ENCODE measurements around the gene GRAMD1B.
"Not testable (repeated sequence)": the region's sequence is repeated elsewhere in the genome, so short reads cannot be mapped to it uniquely, and the experiment has no call there.

Gene GRAMD1B

GRCh38 chr11:123509737-123510578 lies 79.9 kb downstream of the GRAMD1B start:
- Histone ChIP-seq H4K91ac (ENCODE audit: low read depth, low read length, poor library complexity) (no peak overlapping the region), H3K23ac (ENCODE audit: low read depth, low read length, poor library complexity) (no peak overlapping the region), H4K8ac (ENCODE audit: low read depth, low read length) (no peak overlapping the region), H3K27ac (replicated peaks; ENCODE audit: low read length) (peak overlapping the region; percentile 17), H2BK5ac (ENCODE audit: low read length) (peak overlapping the region; percentile 17), H2BK15ac (ENCODE audit: low read length) (no peak overlapping the region), H3K18ac (ENCODE audit: low read length) (peak overlapping the region; percentile 11), H2BK120ac (ENCODE audit: low read depth, low read length) (peak overlapping the region; percentile 4), H3K14ac (ENCODE audit: low read length) (no peak overlapping the region), H3K79me1 (ENCODE audit: low read depth, low read length) (no peaks in the 10 kb centered on the region), H2AK5ac (ENCODE audit: low read depth, low read length) (no peak overlapping the region), H3K27me3 (ENCODE audit: control insufficient read depth in 3 of 3, insufficient read depth in 3 of 3, low read depth in 1 of 3, low read length in 3 of 3) (no peaks in the 10 kb centered on the region), H3K4me3 (ENCODE audit: low read length in 2 of 2) (peak overlapping the region in 1 of 2 donors; percentile 28), H3K4ac (ENCODE audit: low read length) (no peak overlapping the region), H2BK12ac (ENCODE audit: low read length) (peak overlapping the region; percentile 33), H2AFZ (ENCODE audit: low read length) (peak overlapping the region; percentile 91), H3K4me1 (ENCODE audit: control insufficient read depth in 2 of 2, insufficient read depth in 1 of 2, low read depth in 1 of 2, low read length in 2 of 2) (peaks cover 14 to 17% of the 10 kb centered on the region in 2 donors), H3K36me3 (replicated peaks in 1 of 2; ENCODE audit: control insufficient read depth in 2 of 2, insufficient read depth in 2 of 2, low read length in 2 of 2) (no peaks in the 10 kb centered on the region), H3K9me3 (replicated peaks in 1 of 2; ENCODE audit: control insufficient read depth in 2 of 2, insufficient read depth in 1 of 2, low read depth in 1 of 2, low read length in 2 of 2) (no peaks in the 10 kb centered on the region), H3K9ac (ENCODE audit: low read depth, low read length, poor library complexity) (peak overlapping the region; percentile 71), H3K4me2 (ENCODE audit: insufficient read depth, low read length, poor library complexity, severe bottlenecking) (peak overlapping the region; percentile 15)
- DNase-seq (ENCODE audit: low spot score): peak; percentile 48
- no CpG with 5 or more reads among the region's 18 CpGs for WGBS, 2 donors (ENCODE audit: extremely low coverage in 2 of 2, insufficient read length in 2 of 2, insufficient replicate concordance in 1 of 2)

GRCh38 chr11:123510579-123510905 lies 80.5 kb downstream of the GRAMD1B start:
- WGBS, 2 donors (ENCODE audit: extremely low coverage in 2 of 2, insufficient read length in 2 of 2, insufficient replicate concordance in 1 of 2): no CpG with 5 or more reads among the region's 13 CpGs
- Histone ChIP-seq H2AK5ac (ENCODE audit: low read depth, low read length) (peak overlapping the region; percentile 10), H3K18ac (ENCODE audit: low read length) (peak overlapping the region; percentile 50), H3K4me2 (ENCODE audit: insufficient read depth, low read length, poor library complexity, severe bottlenecking) (no peak overlapping the region), H3K4me1 (ENCODE audit: control insufficient read depth in 2 of 2, insufficient read depth in 1 of 2, low read depth in 1 of 2, low read length in 2 of 2) (peaks cover 12 to 17% of the 10 kb centered on the region in 2 donors), H3K9ac (ENCODE audit: low read depth, low read length, poor library complexity) (no peak overlapping the region), H2BK15ac (ENCODE audit: low read length) (no peak overlapping the region), H2BK12ac (ENCODE audit: low read length) (peak overlapping the region; percentile 33), H3K27ac (replicated peaks; ENCODE audit: low read length) (peak overlapping the region; percentile 9), H2BK120ac (ENCODE audit: low read depth, low read length) (no peak overlapping the region), H3K9me3 (replicated peaks in 1 of 2; ENCODE audit: control insufficient read depth in 2 of 2, insufficient read depth in 1 of 2, low read depth in 1 of 2, low read length in 2 of 2) (no peaks in the 10 kb centered on the region), H4K8ac (ENCODE audit: low read depth, low read length) (no peak overlapping the region), H3K36me3 (replicated peaks in 1 of 2; ENCODE audit: control insufficient read depth in 2 of 2, insufficient read depth in 2 of 2, low read length in 2 of 2) (no peaks in the 10 kb centered on the region), H4K91ac (ENCODE audit: low read depth, low read length, poor library complexity) (peak overlapping the region; percentile 1), H3K27me3 (ENCODE audit: control insufficient read depth in 3 of 3, insufficient read depth in 3 of 3, low read depth in 1 of 3, low read length in 3 of 3) (no peaks in the 10 kb centered on the region), H2BK5ac (ENCODE audit: low read length) (peak overlapping the region; percentile 17), H3K4ac (ENCODE audit: low read length) (no peak overlapping the region), H3K79me1 (ENCODE audit: low read depth, low read length) (no peaks in the 10 kb centered on the region), H3K14ac (ENCODE audit: low read length) (no peak overlapping the region), H2AFZ (ENCODE audit: low read length) (peak overlapping the region; percentile 91), H3K4me3 (ENCODE audit: low read length in 2 of 2) (no peak overlapping the region), H3K23ac (ENCODE audit: low read depth, low read length, poor library complexity) (no peak overlapping the region)
- no peak for DNase-seq (ENCODE audit: low spot score)

GRCh38 chr11:123511037-123511870 lies 81.2 kb downstream of the GRAMD1B start:
- Histone ChIP-seq H2AFZ (ENCODE audit: low read length) (peak overlapping the region; percentile 91), H3K27ac (replicated peaks; ENCODE audit: low read length) (no peak overlapping the region), H2BK5ac (ENCODE audit: low read length) (no peak overlapping the region), H2BK15ac (ENCODE audit: low read length) (no peak overlapping the region), H4K91ac (ENCODE audit: low read depth, low read length, poor library complexity) (peak overlapping the region; percentile 1), H3K9me3 (replicated peaks in 1 of 2; ENCODE audit: control insufficient read depth in 2 of 2, insufficient read depth in 1 of 2, low read depth in 1 of 2, low read length in 2 of 2) (no peaks in the 10 kb centered on the region), H3K4ac (ENCODE audit: low read length) (no peak overlapping the region), H3K27me3 (ENCODE audit: control insufficient read depth in 3 of 3, insufficient read depth in 3 of 3, low read depth in 1 of 3, low read length in 3 of 3) (no peaks in the 10 kb centered on the region), H2BK12ac (ENCODE audit: low read length) (no peak overlapping the region), H3K9ac (ENCODE audit: low read depth, low read length, poor library complexity) (no peak overlapping the region), H3K23ac (ENCODE audit: low read depth, low read length, poor library complexity) (no peak overlapping the region), H2BK120ac (ENCODE audit: low read depth, low read length) (no peak overlapping the region), H3K14ac (ENCODE audit: low read length) (no peak overlapping the region), H3K4me3 (ENCODE audit: low read length in 2 of 2) (no peak overlapping the region), H2AK5ac (ENCODE audit: low read depth, low read length) (peak overlapping the region; percentile 1), H3K4me1 (ENCODE audit: control insufficient read depth in 2 of 2, insufficient read depth in 1 of 2, low read depth in 1 of 2, low read length in 2 of 2) (peaks cover 12 to 17% of the 10 kb centered on the region in 2 donors), H4K8ac (ENCODE audit: low read depth, low read length) (no peak overlapping the region), H3K36me3 (replicated peaks in 1 of 2; ENCODE audit: control insufficient read depth in 2 of 2, insufficient read depth in 2 of 2, low read length in 2 of 2) (no peaks in the 10 kb centered on the region), H3K4me2 (ENCODE audit: insufficient read depth, low read length, poor library complexity, severe bottlenecking) (no peak overlapping the region), H3K18ac (ENCODE audit: low read length) (no peak overlapping the region), H3K79me1 (ENCODE audit: low read depth, low read length) (no peaks in the 10 kb centered on the region)
- DNase-seq (ENCODE audit: low spot score): peak; percentile 87
- WGBS, 2 donors (ENCODE audit: extremely low coverage in 2 of 2, insufficient read length in 2 of 2, insufficient replicate concordance in 1 of 2): no CpG with 5 or more reads among the region's 14 CpGs

GRCh38 chr11:123513309-123513708 lies 83.2 kb downstream of the GRAMD1B start:
- not testable (repeated sequence) for H4K91ac ChIP-seq (ENCODE audit: low read depth, low read length, poor library complexity); H2BK12ac ChIP-seq (ENCODE audit: low read length); H2AK5ac ChIP-seq (ENCODE audit: low read depth, low read length); H2BK120ac ChIP-seq (ENCODE audit: low read depth, low read length); H2BK5ac ChIP-seq (ENCODE audit: low read length); H3K9ac ChIP-seq (ENCODE audit: low read depth, low read length, poor library complexity); H3K4me2 ChIP-seq (ENCODE audit: insufficient read depth, low read length, poor library complexity, severe bottlenecking); DNase-seq (ENCODE audit: low spot score); H3K27me3 ChIP-seq (ENCODE audit: control insufficient read depth in 3 of 3, insufficient read depth in 3 of 3, low read depth in 1 of 3, low read length in 3 of 3); H3K4me3 ChIP-seq (ENCODE audit: low read length in 2 of 2); H3K36me3 ChIP-seq (replicated peaks in 1 of 2; ENCODE audit: control insufficient read depth in 2 of 2, insufficient read depth in 2 of 2, low read length in 2 of 2); H3K18ac ChIP-seq (ENCODE audit: low read length); H2AFZ ChIP-seq (ENCODE audit: low read length); H3K79me1 ChIP-seq (ENCODE audit: low read depth, low read length); H2BK15ac ChIP-seq (ENCODE audit: low read length); H3K23ac ChIP-seq (ENCODE audit: low read depth, low read length, poor library complexity); H3K27ac ChIP-seq (replicated peaks; ENCODE audit: low read length); H3K4ac ChIP-seq (ENCODE audit: low read length); H3K14ac ChIP-seq (ENCODE audit: low read length); H4K8ac ChIP-seq (ENCODE audit: low read depth, low read length); H3K9me3 ChIP-seq (replicated peaks in 1 of 2; ENCODE audit: control insufficient read depth in 2 of 2, insufficient read depth in 1 of 2, low read depth in 1 of 2, low read length in 2 of 2)
- peaks cover 15 to 17% of the 10 kb centered on the region in 2 donors for H3K4me1 ChIP-seq (ENCODE audit: control insufficient read depth in 2 of 2, insufficient read depth in 1 of 2, low read depth in 1 of 2, low read length in 2 of 2)
